H1 (cell line): Measurements from ENCODE around the gene DENND1A. TPM values are rescaled to one million over a fixed set of nuclear protein-coding genes. Genes with fewer than 3 reads are reported as not detected.

Experiments
- ASH2L ChIP-seq: fragments of 200-600, 300-600 bp; sonication (generic); IDR thresholded peaks from one replicate; pipeline ENCODE4 v1.7.1; 2017; ENCODE audit warnings: low read length
- JUN ChIP-seq: IDR thresholded peaks from 2 replicates; pipeline ENCODE4 v1.6.1; 2011; ENCODE audit warnings: low read depth, mild to moderate bottlenecking, improper control_type of control experiment, low read length
- KDM5A ChIP-seq: fragments of 200-600 bp; IDR thresholded peaks from 2 replicates; pipeline ENCODE4 v1.7.1; 2012; ENCODE audit warnings: mild to moderate bottlenecking, low read length, inconsistent platforms, mixed read lengths
- RBBP5 ChIP-seq: IDR thresholded peaks from 2 replicates; pipeline ENCODE4 v1.7.1; 2012; ENCODE audit warnings: low read depth, mild to moderate bottlenecking, inconsistent platforms, low read length, moderate library complexity, borderline replicate concordance
- SIRT6 ChIP-seq: IDR thresholded peaks from one replicate; pipeline ENCODE4 v1.7.1; 2012; ENCODE audit warnings: low read length, inconsistent platforms
- ZNF274 ChIP-seq: IDR thresholded peaks from 2 replicates; pipeline ENCODE4 v1.7.0; 2012; ENCODE audit warnings: low read length, borderline replicate concordance; ENCODE audit errors: extremely low read depth
- polyA plus RNA-seq, 7 experiments: library from polyadenylated mRNA; depleted of rRNA in 3 of 7; stranded (reverse) in 5 of 7; unstranded in 2 of 7; fragments of >200 nt in 5 of 7; fragments of 200-250 nt in 2 of 7; gene quantifications; 1 replicate in 5 of 7; 2 replicates in 1 of 7; 4 replicates in 1 of 7; pipeline versions ENCODE4 v1.2.1 to v1.2.3, GENCODE V29; 2011 to 2013; ENCODE audit warnings: missing spikeins in 2 of 7, mixed read lengths in 2 of 7
- total RNA-seq: library from RNA; stranded (reverse); fragmentation: NEBNext Ultra II Directional; extraction: Animal tissue kit (Norgen Biotek cat#: 25700); gene quantifications from 2 replicates; pipeline ENCODE4 v1.2.1, GENCODE V29; 2021
- TF ChIP-seq, protein P1 (sequence below), 3 experiments: IDR thresholded peaks; 1 replicate in 2 of 3; 2 replicates in 1 of 3; pipeline versions ENCODE4 v1.5.1 to v1.6.1; 2011; ENCODE audit warnings: low read length in 3 of 3, mild to moderate bottlenecking in 3 of 3, inconsistent platforms in 2 of 3, low read depth in 1 of 3, moderate library complexity in 1 of 3; ENCODE audit not compliant: insufficient read depth in 1 of 3; ENCODE audit errors: control extremely low read depth in 1 of 3
- TF ChIP-seq, protein P2 (sequence below): IDR thresholded peaks from 2 replicates; pipeline ENCODE4 v1.6.1; 2011; ENCODE audit warnings: low read length, improper control_type of control experiment

DENND1A gene
- total and polyA plus RNA-seq, 2 of the 8 experiments (the other 6 are each of a cell fraction or from before 2014, with no cell fraction given), result 24.1 to 26.4 TPM

DNA sequence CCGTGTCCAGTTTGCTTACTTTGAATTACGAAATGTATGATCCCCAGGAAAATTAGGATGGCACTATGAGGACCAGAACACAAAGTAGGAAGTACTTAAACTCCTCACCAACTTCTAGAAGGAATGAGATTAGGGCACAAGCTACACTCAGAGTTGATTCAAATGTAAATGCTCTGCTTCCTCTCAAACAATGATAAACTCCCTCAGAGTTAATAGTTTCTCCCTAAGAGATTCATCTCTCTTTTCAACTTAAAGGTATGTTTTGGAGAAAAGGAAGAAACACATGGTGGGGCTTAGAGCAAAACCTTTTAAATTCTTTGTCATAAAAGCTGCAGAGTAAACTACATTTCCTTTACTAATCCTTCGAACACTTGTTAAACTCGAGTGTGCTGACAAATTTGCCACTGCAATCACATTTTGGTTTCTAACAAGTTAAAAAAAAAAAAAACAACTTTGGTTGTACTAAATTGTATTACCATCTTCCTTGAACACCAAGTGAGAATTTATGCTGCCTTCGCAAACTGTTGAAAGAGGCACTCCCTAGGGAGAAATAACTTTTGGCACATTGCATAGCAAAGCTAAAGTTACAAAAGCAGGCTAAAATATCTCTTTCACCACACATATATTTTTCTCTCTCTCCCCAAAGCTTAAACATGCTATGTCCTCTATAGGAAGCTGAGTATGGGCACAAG lies 66.6 kb downstream of the DENND1A start (continued):
- TF ChIP-seq, protein P1, sequence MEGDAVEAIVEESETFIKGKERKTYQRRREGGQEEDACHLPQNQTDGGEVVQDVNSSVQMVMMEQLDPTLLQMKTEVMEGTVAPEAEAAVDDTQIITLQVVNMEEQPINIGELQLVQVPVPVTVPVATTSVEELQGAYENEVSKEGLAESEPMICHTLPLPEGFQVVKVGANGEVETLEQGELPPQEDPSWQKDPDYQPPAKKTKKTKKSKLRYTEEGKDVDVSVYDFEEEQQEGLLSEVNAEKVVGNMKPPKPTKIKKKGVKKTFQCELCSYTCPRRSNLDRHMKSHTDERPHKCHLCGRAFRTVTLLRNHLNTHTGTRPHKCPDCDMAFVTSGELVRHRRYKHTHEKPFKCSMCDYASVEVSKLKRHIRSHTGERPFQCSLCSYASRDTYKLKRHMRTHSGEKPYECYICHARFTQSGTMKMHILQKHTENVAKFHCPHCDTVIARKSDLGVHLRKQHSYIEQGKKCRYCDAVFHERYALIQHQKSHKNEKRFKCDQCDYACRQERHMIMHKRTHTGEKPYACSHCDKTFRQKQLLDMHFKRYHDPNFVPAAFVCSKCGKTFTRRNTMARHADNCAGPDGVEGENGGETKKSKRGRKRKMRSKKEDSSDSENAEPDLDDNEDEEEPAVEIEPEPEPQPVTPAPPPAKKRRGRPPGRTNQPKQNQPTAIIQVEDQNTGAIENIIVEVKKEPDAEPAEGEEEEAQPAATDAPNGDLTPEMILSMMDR (IDR thresholded peaks at IDR 0.05; ENCODE audit: control extremely low read depth in 1 of 3, insufficient read depth in 1 of 3, low read depth in 1 of 3, low read length in 3 of 3), result no peak
- no peak for TF ChIP-seq JUN
- no peak for TF ChIP-seq RBBP5
- TF ChIP-seq SIRT6, result no peak
- TF ChIP-seq, protein P2, sequence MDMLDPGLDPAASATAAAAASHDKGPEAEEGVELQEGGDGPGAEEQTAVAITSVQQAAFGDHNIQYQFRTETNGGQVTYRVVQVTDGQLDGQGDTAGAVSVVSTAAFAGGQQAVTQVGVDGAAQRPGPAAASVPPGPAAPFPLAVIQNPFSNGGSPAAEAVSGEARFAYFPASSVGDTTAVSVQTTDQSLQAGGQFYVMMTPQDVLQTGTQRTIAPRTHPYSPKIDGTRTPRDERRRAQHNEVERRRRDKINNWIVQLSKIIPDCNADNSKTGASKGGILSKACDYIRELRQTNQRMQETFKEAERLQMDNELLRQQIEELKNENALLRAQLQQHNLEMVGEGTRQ, result no peak
- peak; percentile 37 for TF ChIP-seq ASH2L
- TF ChIP-seq ZNF274, result no peak
- TF ChIP-seq KDM5A, result no peak
